GM12872 (cell line): ENCODE data around the gene AHI1.

Source experiments
- TF ChIP-seq, protein P1 (sequence below): IDR thresholded peaks from 3 replicates; pipeline ENCODE4 v1.5.1; 2011; ENCODE audit warnings: low read depth, mild to moderate bottlenecking, low read length, moderate library complexity; ENCODE audit not compliant: insufficient read depth

Gene AHI1

GRCh38 chr6:135243871-135244796, 253.4 kb downstream of the AHI1 start:
- TF ChIP-seq, protein P1, sequence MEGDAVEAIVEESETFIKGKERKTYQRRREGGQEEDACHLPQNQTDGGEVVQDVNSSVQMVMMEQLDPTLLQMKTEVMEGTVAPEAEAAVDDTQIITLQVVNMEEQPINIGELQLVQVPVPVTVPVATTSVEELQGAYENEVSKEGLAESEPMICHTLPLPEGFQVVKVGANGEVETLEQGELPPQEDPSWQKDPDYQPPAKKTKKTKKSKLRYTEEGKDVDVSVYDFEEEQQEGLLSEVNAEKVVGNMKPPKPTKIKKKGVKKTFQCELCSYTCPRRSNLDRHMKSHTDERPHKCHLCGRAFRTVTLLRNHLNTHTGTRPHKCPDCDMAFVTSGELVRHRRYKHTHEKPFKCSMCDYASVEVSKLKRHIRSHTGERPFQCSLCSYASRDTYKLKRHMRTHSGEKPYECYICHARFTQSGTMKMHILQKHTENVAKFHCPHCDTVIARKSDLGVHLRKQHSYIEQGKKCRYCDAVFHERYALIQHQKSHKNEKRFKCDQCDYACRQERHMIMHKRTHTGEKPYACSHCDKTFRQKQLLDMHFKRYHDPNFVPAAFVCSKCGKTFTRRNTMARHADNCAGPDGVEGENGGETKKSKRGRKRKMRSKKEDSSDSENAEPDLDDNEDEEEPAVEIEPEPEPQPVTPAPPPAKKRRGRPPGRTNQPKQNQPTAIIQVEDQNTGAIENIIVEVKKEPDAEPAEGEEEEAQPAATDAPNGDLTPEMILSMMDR = no peak

- TF ChIP-seq, protein P1 = no peak
Observed at GRCh38 chr6:135240711-135241110, 256.8 kb downstream of the AHI1 start.

- TF ChIP-seq, protein P1 = no peak
Observed at GRCh38 chr6:135236732-135237131, 260.8 kb downstream of the AHI1 start.

DNA sequence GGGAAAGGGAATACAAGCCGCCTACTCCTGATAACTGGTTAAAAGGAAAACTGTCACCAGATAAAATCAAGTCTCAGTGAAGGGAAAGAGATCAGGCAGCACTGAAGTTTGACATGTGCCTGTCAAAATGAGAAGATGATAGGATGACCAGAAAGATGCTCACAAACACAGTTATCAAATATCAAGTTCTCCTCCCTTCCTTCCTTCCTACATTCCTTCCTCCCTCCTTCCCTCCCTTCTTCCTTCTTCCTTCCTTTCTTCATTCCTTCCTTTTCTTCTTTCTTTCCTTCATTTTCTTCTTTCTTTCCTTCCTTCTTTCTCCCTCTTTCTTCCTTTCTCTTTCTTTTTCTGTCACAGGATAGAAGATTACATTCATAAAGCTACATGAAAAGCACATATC, 261.2 kb downstream of the AHI1 start:
- TF ChIP-seq, protein P1 = no peak

- TF ChIP-seq, protein P1 = no peak
Observed at GRCh38 chr6:135235716-135236115, 261.8 kb downstream of the AHI1 start.

DNA sequence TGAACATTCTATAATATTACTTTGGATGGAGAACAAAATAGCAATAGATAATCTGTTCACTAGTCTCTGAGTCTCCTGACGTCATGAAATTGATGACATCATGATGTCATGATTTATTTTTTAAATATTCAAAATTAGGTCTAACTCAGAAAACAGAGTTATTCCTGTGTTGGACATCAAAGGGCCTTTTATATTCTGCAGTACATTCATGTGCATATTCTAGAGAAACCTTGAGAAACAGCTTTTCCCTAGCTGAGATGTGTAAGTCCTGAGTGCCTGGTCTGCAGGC, 263.1 kb downstream of the AHI1 start:
- TF ChIP-seq, protein P1 = no peak

DNA sequence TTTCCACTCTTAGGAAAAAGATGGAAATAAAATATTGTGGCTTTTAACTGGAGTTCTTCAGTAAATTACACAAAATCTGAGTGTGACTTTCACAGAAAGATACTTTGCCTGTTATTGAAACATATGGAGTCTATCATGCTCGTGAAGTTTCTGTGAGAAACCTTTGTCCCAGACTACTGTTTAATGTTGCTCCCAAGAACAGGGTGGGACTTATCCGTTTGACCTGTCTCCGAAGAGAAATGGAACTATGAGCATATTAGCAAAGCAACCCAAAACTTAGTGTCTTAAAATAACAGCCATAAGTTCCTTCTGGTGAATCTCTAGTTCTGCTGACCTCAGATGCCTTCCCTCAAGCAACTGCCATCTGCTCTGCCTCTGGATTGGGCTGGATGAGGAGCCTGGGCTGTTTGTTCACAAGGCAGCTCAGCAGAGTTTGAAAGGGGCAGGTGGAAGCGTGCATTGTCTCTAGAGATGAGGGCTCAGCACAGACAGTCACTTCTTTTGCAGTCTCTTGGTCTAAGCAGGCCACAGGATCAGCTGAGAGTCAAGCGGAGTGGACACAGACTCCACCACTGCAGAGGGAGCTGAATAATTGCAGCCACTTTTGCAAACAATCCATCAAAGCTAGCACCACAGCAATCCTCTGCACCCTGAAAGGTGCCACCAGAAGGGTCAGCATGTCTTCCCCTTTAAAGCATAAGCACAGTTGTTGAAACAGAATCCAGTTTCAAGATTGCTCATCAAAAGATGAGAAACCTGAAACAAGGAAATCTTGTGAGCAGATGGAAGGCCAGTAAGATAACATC, 263.7 kb downstream of the AHI1 start:
- TF ChIP-seq, protein P1 = no peak
